H1 (cell line): Measurements from ENCODE around the gene LLPH. TPM values are rescaled to one million over a fixed set of nuclear protein-coding genes. Genes with fewer than 3 reads are reported as not detected.

ENCODE experiments used
- CTCF ChIA-PET: fragments of 300-600 bp; sonication (Branson Sonifier 250); formaldehyde crosslinking; loops from one replicate; lab custom pipeline; 2021; ENCODE audit not compliant: partially characterized antibody; lab: Charles Lee
- POLR2A ChIA-PET: fragments of 300-600 bp; sonication (Branson Sonifier 250); formaldehyde crosslinking; loops from one replicate; lab custom pipeline; 2021; ENCODE audit warnings: inconsistent platforms; ENCODE audit not compliant: partially characterized antibody; lab: Charles Lee
- DNase-seq, 2 experiments: peaks; one replicate each; pipeline versions ENCODE4 v3.0.0 to v3.0.0-alpha.2; 2010 to 2022; ENCODE audit warnings: low spot score in 2 of 2, low read depth in 1 of 2, mixed read lengths in 1 of 2
- FAIRE-seq: peaks from 2 replicates; lab custom pipeline; 2011; peaks lifted over from hg19 to GRCh38; lab: Jason Lieb, UNC
- H2AFZ ChIP-seq: 2 replicates; pipeline ENCODE4 v1.8.1; 2012; ENCODE audit warnings: low read length, inconsistent platforms
- H2AK5ac ChIP-seq: 2 replicates; pipeline ENCODE4 v1.6.1; 2013; ENCODE audit warnings: low read depth, low read length
- H2BK120ac ChIP-seq: replicated peaks from 2 replicates; pipeline ENCODE3; 2013; ENCODE audit warnings: low read depth, low read length, inconsistent platforms
- H2BK12ac ChIP-seq: 2 replicates; pipeline ENCODE4 v1.6.1; 2013; ENCODE audit warnings: low read depth, low read length
- H2BK15ac ChIP-seq: 2 replicates; pipeline ENCODE4 v1.6.1; 2013; ENCODE audit warnings: low read length
- H2BK20ac ChIP-seq: 2 replicates; pipeline ENCODE4 v1.6.1; 2013; ENCODE audit warnings: low read length
- H2BK5ac ChIP-seq: 2 replicates; pipeline ENCODE4 v1.6.1; 2013; ENCODE audit warnings: low read depth, low read length
- H3K14ac ChIP-seq: 2 replicates; pipeline ENCODE4 v1.6.1; 2013; ENCODE audit warnings: inconsistent platforms; ENCODE audit not compliant: insufficient read length
- H3K18ac ChIP-seq: 2 replicates; pipeline ENCODE4 v1.6.1; 2013; ENCODE audit warnings: low read length; ENCODE audit errors: extremely low read depth
- H3K23ac ChIP-seq: 2 replicates; pipeline ENCODE4 v1.6.1; 2013; ENCODE audit warnings: inconsistent platforms; ENCODE audit not compliant: insufficient read length
- H3K23me2 ChIP-seq: 2 replicates; pipeline ENCODE4 v1.6.1; 2013; ENCODE audit warnings: low read depth, low read length
- H3K27ac ChIP-seq: 2 replicates; pipeline ENCODE4 v1.6.1; 2011; ENCODE audit warnings: low read depth, low read length, inconsistent platforms
- H3K27me3 ChIP-seq, 4 experiments: replicated peaks in 1 of 4; 1 replicate in 1 of 4; 2 replicates in 3 of 4; pipeline versions ENCODE4 v1.6.1 to v1.8.1; 2011 to 2013; ENCODE audit warnings: low read length in 3 of 4, mild to moderate bottlenecking in 3 of 4, inconsistent platforms in 2 of 4, mixed read lengths in 2 of 4, moderate library complexity in 1 of 4; ENCODE audit not compliant: control insufficient read depth in 3 of 4, insufficient read depth in 3 of 4; ENCODE audit errors: extremely low read depth in 1 of 4
- H3K36me3 ChIP-seq, 4 experiments: 2 replicates each; pipeline versions ENCODE4 v1.6.1 to v1.8.1; 2011 to 2013; ENCODE audit warnings: mild to moderate bottlenecking in 4 of 4, low read length in 3 of 4, moderate library complexity in 2 of 4, control low read depth in 1 of 4, inconsistent platforms in 1 of 4; ENCODE audit not compliant: insufficient read depth in 4 of 4, control insufficient read depth in 2 of 4
- H3K4ac ChIP-seq: replicated peaks from 2 replicates; pipeline ENCODE3; 2013; ENCODE audit warnings: low read length, low read depth, mixed read lengths, inconsistent platforms; ENCODE audit not compliant: insufficient read length
- H3K4me1 ChIP-seq, 4 experiments: replicated peaks in 1 of 4; 1 replicate in 1 of 4; 2 replicates in 3 of 4; pipeline versions ENCODE4 v1.6.1 to v1.8.1; 2011 to 2013; ENCODE audit warnings: low read length in 3 of 4, inconsistent platforms in 2 of 4, mixed read lengths in 1 of 4; ENCODE audit not compliant: insufficient read depth in 4 of 4, control insufficient read depth in 3 of 4
- H3K4me2 ChIP-seq, 2 experiments: 2 replicates each; pipeline versions ENCODE4 v1.6.1 to v1.8.1; 2011 to 2013; ENCODE audit warnings: low read depth in 2 of 2, low read length in 2 of 2, control low read depth in 1 of 2, inconsistent platforms in 1 of 2, mild to moderate bottlenecking in 1 of 2; ENCODE audit not compliant: insufficient read depth in 1 of 2
- H3K4me3 ChIP-seq, 4 experiments: fragments of 200-600, 300-600 bp in 1 of 4; sonication (generic), shearing (Covaris generic), sonication (Bioruptor Twin) in 1 of 4; 2 replicates each; pipeline versions ENCODE4 v1.5.1 to v1.8.1; 2011 to 2016; ENCODE audit warnings: low read length in 4 of 4, low read depth in 3 of 4, control low read depth in 2 of 4, inconsistent platforms in 2 of 4, mild to moderate bottlenecking in 2 of 4, mixed read lengths in 1 of 4, moderate library complexity in 1 of 4; ENCODE audit not compliant: insufficient read depth in 2 of 4; ENCODE audit errors: extremely low read depth in 1 of 4
- H3K56ac ChIP-seq: replicated peaks from 2 replicates; pipeline ENCODE3; 2013; ENCODE audit warnings: low read depth, mild to moderate bottlenecking, mixed read lengths, low read length, inconsistent platforms; ENCODE audit not compliant: insufficient read length
- H3K79me1 ChIP-seq: 2 replicates; pipeline ENCODE4 v1.6.1; 2013; ENCODE audit warnings: low read depth, low read length, control low read depth
- H3K79me2 ChIP-seq, 2 experiments: 2 replicates each; pipeline versions ENCODE4 v1.6.1 to v1.8.1; 2012 to 2013; ENCODE audit warnings: low read length in 2 of 2, mild to moderate bottlenecking in 2 of 2, inconsistent platforms in 1 of 2; ENCODE audit not compliant: insufficient read depth in 2 of 2, control insufficient read depth in 1 of 2
- H3K9ac ChIP-seq, 4 experiments: replicated peaks in 1 of 4; 1 replicate in 1 of 4; 2 replicates in 3 of 4; pipeline versions ENCODE4 v1.6.1 to v1.8.1; 2011 to 2013; ENCODE audit warnings: low read depth in 3 of 4, low read length in 3 of 4, control low read depth in 2 of 4, mild to moderate bottlenecking in 2 of 4, moderate library complexity in 2 of 4, inconsistent platforms in 1 of 4; ENCODE audit errors: extremely low read depth in 1 of 4
- H3K9me3 ChIP-seq, 2 experiments: 2 replicates each; pipeline versions ENCODE4 v1.6.1 to v1.8.1; 2012 to 2013; ENCODE audit warnings: mild to moderate bottlenecking in 2 of 2, moderate library complexity in 2 of 2, control low read depth in 1 of 2, inconsistent platforms in 1 of 2, low read depth in 1 of 2, low read length in 1 of 2, mixed read lengths in 1 of 2; ENCODE audit not compliant: insufficient read depth in 2 of 2
- H4K20me1 ChIP-seq, 2 experiments: replicated peaks in 1 of 2; 2 replicates each; pipeline versions ENCODE3 to v1.8.1; 2011 to 2013; ENCODE audit warnings: inconsistent platforms in 2 of 2, low read length in 2 of 2, mild to moderate bottlenecking in 1 of 2; ENCODE audit not compliant: insufficient read depth in 2 of 2, control insufficient read depth in 1 of 2
- H4K5ac ChIP-seq: 2 replicates; pipeline ENCODE4 v1.6.1; 2013; ENCODE audit warnings: low read length, low read depth, mixed read lengths, inconsistent platforms; ENCODE audit not compliant: insufficient read length
- H4K8ac ChIP-seq: 2 replicates; pipeline ENCODE4 v1.8.0; 2013; ENCODE audit warnings: mild to moderate bottlenecking, moderate library complexity, low read length, inconsistent platforms; ENCODE audit not compliant: insufficient read depth; ENCODE audit errors: extremely low read depth
- H4K91ac ChIP-seq: replicated peaks from 2 replicates; pipeline ENCODE3; 2013; ENCODE audit warnings: low read length, mixed read lengths, inconsistent platforms; ENCODE audit not compliant: insufficient read length
- CTBP2 ChIP-seq: IDR thresholded peaks from 2 replicates; pipeline ENCODE4 v1.7.0; 2011; ENCODE audit warnings: borderline replicate concordance, mild to moderate bottlenecking, moderate library complexity, mixed read lengths, low read length; ENCODE audit not compliant: insufficient read depth, insufficient read length
- EP300 ChIP-seq, 2 experiments: IDR thresholded peaks; 1 replicate in 1 of 2; 2 replicates in 1 of 2; pipeline ENCODE4 v1.6.1; 2011 to 2012; ENCODE audit warnings: low read depth in 2 of 2, low read length in 2 of 2, mild to moderate bottlenecking in 2 of 2, borderline replicate concordance in 1 of 2, inconsistent platforms in 1 of 2, moderate library complexity in 1 of 2
- HDAC2 ChIP-seq, 2 experiments: fragments of 300-600 bp in 1 of 2; sonication (generic) in 1 of 2; IDR thresholded peaks; 2 replicates each; pipeline ENCODE4 v1.6.1; 2011 to 2012; ENCODE audit warnings: low read depth in 2 of 2, low read length in 2 of 2, mild to moderate bottlenecking in 2 of 2, moderate library complexity in 2 of 2, borderline replicate concordance in 1 of 2, inconsistent platforms in 1 of 2
- KDM4A ChIP-seq: IDR thresholded peaks from one replicate; pipeline ENCODE4 v1.7.1; 2012; ENCODE audit warnings: low read depth, mild to moderate bottlenecking, moderate library complexity, low read length, inconsistent platforms; ENCODE audit not compliant: severe bottlenecking
- NRF1 ChIP-seq: IDR thresholded peaks from 2 replicates; pipeline ENCODE4 v1.6.1; 2011; ENCODE audit warnings: mild to moderate bottlenecking, low read depth, low read length, improper control_type of control experiment
- POLR2AphosphoS5 ChIP-seq: IDR thresholded peaks from 2 replicates; pipeline ENCODE4 v1.6.1; 2011; ENCODE audit warnings: low read depth, low read length
- RNF2 ChIP-seq: fragments of 200-900, 300-1000 bp; sonication (generic); IDR thresholded peaks from 2 replicates; pipeline ENCODE4 v1.7.1; 2016; ENCODE audit warnings: borderline replicate concordance, low read depth, mild to moderate bottlenecking, antibody characterized with exemption, low read length; ENCODE audit not compliant: poor library complexity, severe bottlenecking; ENCODE audit errors: missing control alignments
- polyA plus RNA-seq, 7 experiments: library from polyadenylated mRNA; depleted of rRNA in 3 of 7; stranded (reverse) in 5 of 7; unstranded in 2 of 7; fragments of >200 nt in 5 of 7; fragments of 200-250 nt in 2 of 7; gene quantifications; 1 replicate in 5 of 7; 2 replicates in 1 of 7; 4 replicates in 1 of 7; pipeline versions ENCODE4 v1.2.1 to v1.2.3, GENCODE V29; 2011 to 2013; ENCODE audit warnings: missing spikeins in 2 of 7, mixed read lengths in 2 of 7
- total RNA-seq: library from RNA; stranded (reverse); fragmentation: NEBNext Ultra II Directional; extraction: Animal tissue kit (Norgen Biotek cat#: 25700); gene quantifications from 2 replicates; pipeline ENCODE4 v1.2.1, GENCODE V29; 2021
- TF ChIP-seq, protein P1 (sequence below), 3 experiments: IDR thresholded peaks; 1 replicate in 2 of 3; 2 replicates in 1 of 3; pipeline versions ENCODE4 v1.5.1 to v1.6.1; 2011; ENCODE audit warnings: low read length in 3 of 3, mild to moderate bottlenecking in 3 of 3, inconsistent platforms in 2 of 3, low read depth in 1 of 3, moderate library complexity in 1 of 3; ENCODE audit not compliant: insufficient read depth in 1 of 3; ENCODE audit errors: control extremely low read depth in 1 of 3
- TF ChIP-seq, protein P2 (sequence below): IDR thresholded peaks from 2 replicates; pipeline ENCODE4 v1.6.1; 2012; ENCODE audit warnings: low read length, inconsistent platforms

LLPH gene
- total and polyA plus RNA-seq, 2 of the 8 experiments (the other 6 are each of a cell fraction or from before 2014, with no cell fraction given) = 2.3 to 31.3 TPM

- DNase-seq = no peak
- ChIA-PET POLR2A (no interaction called here), CTCF (interaction anchor here (0.6 to 1.2 kb wide), 2 partner anchors 9 to 99 kb away, joined by 3 to 5 read pairs; no protein-coding TSS in a partner anchor)
- Histone ChIP-seq H4K5ac (no peak overlapping the region), H3K23me2 (no peaks in the 10 kb centered on the region), H3K79me1 (no peaks in the 10 kb centered on the region), H3K56ac (no peak overlapping the region), H3K79me2 (no peaks in the 10 kb centered on the region), H2BK5ac (no peak overlapping the region), H3K18ac (no peak overlapping the region), H2BK12ac (no peak overlapping the region), H3K14ac (no peak overlapping the region), H3K4me2 (no peak overlapping the region), H2BK15ac (no peak overlapping the region), H3K27ac (no peak overlapping the region), H2AFZ (no peak overlapping the region), H2BK120ac (no peak overlapping the region), H3K23ac (no peak overlapping the region), H2AK5ac (no peak overlapping the region), H3K4me3 (no peak overlapping the region), H4K8ac (no peak overlapping the region), H4K91ac (no peak overlapping the region), H4K20me1 (no peaks in the 10 kb centered on the region), H3K36me3 (no peaks in the 10 kb centered on the region; a peak in 2 of 8 replicates), H3K27me3 (no peaks in the 10 kb centered on the region), H3K4me1 (no peaks in the 10 kb centered on the region), H3K4ac (no peak overlapping the region), H3K9me3 (no peaks in the 10 kb centered on the region), H3K9ac (no peak overlapping the region), H2BK20ac (no peak overlapping the region)
- no peak for FAIRE-seq
- TF ChIP-seq CTBP2 (no peak), EP300 (IDR thresholded peaks at IDR 0.05; ENCODE audit: borderline replicate concordance in 1 of 2, low read depth in 2 of 2, low read length in 2 of 2) (no peak), NRF1 (no peak), RNF2 (no peak), POLR2AphosphoS5 (no peak), HDAC2 (IDR thresholded peaks at IDR 0.05; ENCODE audit: borderline replicate concordance in 1 of 2, low read depth in 2 of 2, low read length in 2 of 2) (no peak), KDM4A (no peak)
- TF ChIP-seq, protein P1, sequence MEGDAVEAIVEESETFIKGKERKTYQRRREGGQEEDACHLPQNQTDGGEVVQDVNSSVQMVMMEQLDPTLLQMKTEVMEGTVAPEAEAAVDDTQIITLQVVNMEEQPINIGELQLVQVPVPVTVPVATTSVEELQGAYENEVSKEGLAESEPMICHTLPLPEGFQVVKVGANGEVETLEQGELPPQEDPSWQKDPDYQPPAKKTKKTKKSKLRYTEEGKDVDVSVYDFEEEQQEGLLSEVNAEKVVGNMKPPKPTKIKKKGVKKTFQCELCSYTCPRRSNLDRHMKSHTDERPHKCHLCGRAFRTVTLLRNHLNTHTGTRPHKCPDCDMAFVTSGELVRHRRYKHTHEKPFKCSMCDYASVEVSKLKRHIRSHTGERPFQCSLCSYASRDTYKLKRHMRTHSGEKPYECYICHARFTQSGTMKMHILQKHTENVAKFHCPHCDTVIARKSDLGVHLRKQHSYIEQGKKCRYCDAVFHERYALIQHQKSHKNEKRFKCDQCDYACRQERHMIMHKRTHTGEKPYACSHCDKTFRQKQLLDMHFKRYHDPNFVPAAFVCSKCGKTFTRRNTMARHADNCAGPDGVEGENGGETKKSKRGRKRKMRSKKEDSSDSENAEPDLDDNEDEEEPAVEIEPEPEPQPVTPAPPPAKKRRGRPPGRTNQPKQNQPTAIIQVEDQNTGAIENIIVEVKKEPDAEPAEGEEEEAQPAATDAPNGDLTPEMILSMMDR (IDR thresholded peaks at IDR 0.05; ENCODE audit: control extremely low read depth in 1 of 3, insufficient read depth in 1 of 3, low read depth in 1 of 3, low read length in 3 of 3) = no peak
- TF ChIP-seq, protein P2, sequence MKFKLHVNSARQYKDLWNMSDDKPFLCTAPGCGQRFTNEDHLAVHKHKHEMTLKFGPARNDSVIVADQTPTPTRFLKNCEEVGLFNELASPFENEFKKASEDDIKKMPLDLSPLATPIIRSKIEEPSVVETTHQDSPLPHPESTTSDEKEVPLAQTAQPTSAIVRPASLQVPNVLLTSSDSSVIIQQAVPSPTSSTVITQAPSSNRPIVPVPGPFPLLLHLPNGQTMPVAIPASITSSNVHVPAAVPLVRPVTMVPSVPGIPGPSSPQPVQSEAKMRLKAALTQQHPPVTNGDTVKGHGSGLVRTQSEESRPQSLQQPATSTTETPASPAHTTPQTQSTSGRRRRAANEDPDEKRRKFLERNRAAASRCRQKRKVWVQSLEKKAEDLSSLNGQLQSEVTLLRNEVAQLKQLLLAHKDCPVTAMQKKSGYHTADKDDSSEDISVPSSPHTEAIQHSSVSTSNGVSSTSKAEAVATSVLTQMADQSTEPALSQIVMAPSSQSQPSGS = no peak
These were observed 24.2 kb upstream of the LLPH start for GRCh38 chr12:66154776-66155175.
